SU-DHL-6 (cell line): ENCODE measurements around the gene XRCC4.
"Not testable (repeated sequence)": the region's sequence is repeated elsewhere in the genome, so short reads cannot be mapped to it uniquely, and the experiment has no call there.

ENCODE experiments used
- EZH2phosphoT487 ChIP-seq: fragments of 200-600 bp; sonication (generic), shearing (Covaris generic); conservative IDR thresholded peaks from 2 replicates; pipeline ENCODE4 v1.6.1; 2018; ENCODE audit warnings: mild to moderate bottlenecking, antibody characterized with exemption, low read length, moderate library complexity, mixed read lengths
- TF ChIP-seq, protein P1 (sequence below): fragments of 200-600 bp; sonication (generic); IDR thresholded peaks from one replicate; pipeline ENCODE4 v1.5.1; 2017; ENCODE audit warnings: antibody characterized with exemption, mild to moderate bottlenecking, low read length, moderate library complexity; ENCODE audit not compliant: insufficient read depth, poor library complexity, severe bottlenecking

DNA sequence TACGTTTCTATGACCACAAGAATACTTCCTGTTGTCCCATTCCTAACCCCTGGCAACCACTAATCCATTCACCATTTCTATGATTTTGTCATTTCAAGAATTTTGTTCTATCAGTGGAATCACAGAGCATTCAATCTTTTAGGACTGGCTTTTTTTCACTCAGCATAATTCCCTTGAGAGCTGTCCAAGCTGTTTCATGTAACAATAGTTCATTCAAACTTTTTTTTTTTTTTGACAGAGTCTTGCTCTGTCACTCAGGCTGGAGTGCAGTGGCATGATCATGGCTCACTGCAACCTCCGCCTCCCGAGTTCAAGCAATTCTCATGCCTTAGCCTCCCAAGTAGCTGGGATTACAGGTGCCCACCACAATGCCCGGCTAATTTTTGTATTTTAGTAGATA is 75.6 kb downstream of the XRCC4 start:
- TF ChIP-seq, protein P1, sequence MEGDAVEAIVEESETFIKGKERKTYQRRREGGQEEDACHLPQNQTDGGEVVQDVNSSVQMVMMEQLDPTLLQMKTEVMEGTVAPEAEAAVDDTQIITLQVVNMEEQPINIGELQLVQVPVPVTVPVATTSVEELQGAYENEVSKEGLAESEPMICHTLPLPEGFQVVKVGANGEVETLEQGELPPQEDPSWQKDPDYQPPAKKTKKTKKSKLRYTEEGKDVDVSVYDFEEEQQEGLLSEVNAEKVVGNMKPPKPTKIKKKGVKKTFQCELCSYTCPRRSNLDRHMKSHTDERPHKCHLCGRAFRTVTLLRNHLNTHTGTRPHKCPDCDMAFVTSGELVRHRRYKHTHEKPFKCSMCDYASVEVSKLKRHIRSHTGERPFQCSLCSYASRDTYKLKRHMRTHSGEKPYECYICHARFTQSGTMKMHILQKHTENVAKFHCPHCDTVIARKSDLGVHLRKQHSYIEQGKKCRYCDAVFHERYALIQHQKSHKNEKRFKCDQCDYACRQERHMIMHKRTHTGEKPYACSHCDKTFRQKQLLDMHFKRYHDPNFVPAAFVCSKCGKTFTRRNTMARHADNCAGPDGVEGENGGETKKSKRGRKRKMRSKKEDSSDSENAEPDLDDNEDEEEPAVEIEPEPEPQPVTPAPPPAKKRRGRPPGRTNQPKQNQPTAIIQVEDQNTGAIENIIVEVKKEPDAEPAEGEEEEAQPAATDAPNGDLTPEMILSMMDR, result not testable (repeated sequence)
- not testable (repeated sequence) for TF ChIP-seq EZH2phosphoT487
